ENCODE data around the gene OSBPL1A.

OSBPL1A gene

GRCh38 chr18:24219561-24220317 lies 177.9 kb downstream of the OSBPL1A start:
- DNase-seq (ENCODE audit: low read depth in 2 of 2): no peak

- no peak for DNase-seq (ENCODE audit: low read depth in 2 of 2)
Measured at GRCh38 chr18:24214913-24215312, 182.7 kb downstream of the OSBPL1A start.

- DNase-seq (ENCODE audit: low read depth in 2 of 2): no peak
Measured at GRCh38 chr18:24214144-24214543, 183.5 kb downstream of the OSBPL1A start.

GRCh38 chr18:24212939-24213338 lies 184.7 kb downstream of the OSBPL1A start:
- DNase-seq (ENCODE audit: low read depth in 2 of 2): no peak

- no peak for DNase-seq (ENCODE audit: low read depth in 2 of 2)
Measured at GRCh38 chr18:24209558-24209957, 188.1 kb downstream of the OSBPL1A start.

GRCh38 chr18:24208270-24209035 lies 189.2 kb downstream of the OSBPL1A start:
- DNase-seq (ENCODE audit: low read depth in 2 of 2): no peak

- no peak for DNase-seq (ENCODE audit: low read depth in 2 of 2)
Measured at GRCh38 chr18:24204904-24205303, 192.7 kb downstream of the OSBPL1A start.

- DNase-seq (ENCODE audit: low read depth in 2 of 2): no peak
Measured at GRCh38 chr18:24201699-24202687, 195.6 kb downstream of the OSBPL1A start.

GRCh38 chr18:24200494-24201290 lies 196.9 kb downstream of the OSBPL1A start:
- DNase-seq (ENCODE audit: low read depth in 2 of 2): no peak

- no peak for DNase-seq (ENCODE audit: low read depth in 2 of 2)
Measured at GRCh38 chr18:24199372-24199962, 198.2 kb downstream of the OSBPL1A start.

GRCh38 chr18:24198461-24198860 lies 199.2 kb downstream of the OSBPL1A start:
- DNase-seq (ENCODE audit: low read depth in 2 of 2): no peak

GRCh38 chr18:24197412-24197811 lies 200.2 kb downstream of the OSBPL1A start:
- no peak for DNase-seq (ENCODE audit: low read depth in 2 of 2)

GRCh38 chr18:24196764-24197163 lies 200.9 kb downstream of the OSBPL1A start:
- no peak for DNase-seq (ENCODE audit: low read depth in 2 of 2)

- DNase-seq (ENCODE audit: low read depth in 2 of 2): no peak
Measured at GRCh38 chr18:24195296-24196053, 202.1 kb downstream of the OSBPL1A start.

GRCh38 chr18:24190590-24190989 lies 207.0 kb downstream of the OSBPL1A start:
- no peak for DNase-seq (ENCODE audit: low read depth in 2 of 2)

GRCh38 chr18:24189664-24190346 lies 207.8 kb downstream of the OSBPL1A start:
- no peak for DNase-seq (ENCODE audit: low read depth in 2 of 2)

- no peak for DNase-seq (ENCODE audit: low read depth in 2 of 2)
Measured at GRCh38 chr18:24189007-24189528, 208.6 kb downstream of the OSBPL1A start.

GRCh38 chr18:24188120-24188519 lies 209.5 kb downstream of the OSBPL1A start:
- DNase-seq (ENCODE audit: low read depth in 2 of 2): no peak

- DNase-seq (ENCODE audit: low read depth in 2 of 2): no peak
Measured at GRCh38 chr18:24187689-24188088, 209.9 kb downstream of the OSBPL1A start.

All from stimulated activated CD4-positive, alpha-beta T cell treated with anti-CD3 and anti-CD28 coated beads, Interleukin-1b, Interleukin-23, amount 100 ng/mL, for 4 hours (primary cell).